ENCODE data around the gene PSRC1.
"Not testable (repeated sequence)": the region's sequence is repeated elsewhere in the genome, so short reads cannot be mapped to it uniquely, and the experiment has no call there.

- not testable (repeated sequence) for TF ChIP-seq CTCF, POLR2A (IDR thresholded peaks at IDR 0.05)
Measured at GRCh38 chr1:109286762-109287161, 3.8 kb upstream of the PSRC1 start.
